Endothelial cell of umbilical vein (primary cell): ENCODE results near the gene DLEU7. TPM values are rescaled to one million over a fixed set of nuclear protein-coding genes. Genes with fewer than 3 reads are reported as not detected.

ENCODE experiments used
- BruUV-seq: library from RNA; stranded (reverse); fragments of 400-500 nt; replicated peaks from 2 replicates; lab custom pipeline; 2021; lab: Mats Ljungman, UMichigan
- CTCF ChIA-PET: fragments of 300-600, 350-600 bp; sonication (Branson Sonifier 250); formaldehyde crosslinking; loops from one replicate; lab custom pipeline; 2021; ENCODE audit warnings: antibody characterized with exemption, inconsistent platforms; lab: Charles Lee
- POLR2A ChIA-PET: fragments of 300-600, 350-600 bp; sonication (Branson Sonifier 250); formaldehyde crosslinking; loops from one replicate; lab custom pipeline; 2021; ENCODE audit warnings: antibody characterized with exemption, inconsistent platforms; lab: Charles Lee
- DNase-seq: peaks from one replicate; pipeline ENCODE4 v3.0.0-alpha.2; 2011; ENCODE audit warnings: low read depth, low spot score
- FAIRE-seq: peaks from 2 replicates; lab custom pipeline; 2011; peaks lifted over from hg19 to GRCh38; lab: Jason Lieb, UNC
- H2AFZ ChIP-seq: 2 replicates; pipeline ENCODE4 v1.6.0; 2012; ENCODE audit warnings: low read depth, low read length, control low read depth, inconsistent platforms
- H3K27ac ChIP-seq: 2 replicates; pipeline ENCODE4 v1.5.1; 2011; ENCODE audit warnings: low read depth, mild to moderate bottlenecking, control low read depth, low read length, moderate library complexity; ENCODE audit not compliant: insufficient read depth
- H3K27me3 ChIP-seq, 2 experiments: 2 replicates each; pipeline versions ENCODE4 v1.6.0 to v1.6.1; 2011; ENCODE audit warnings: low read length in 2 of 2, mixed read lengths in 1 of 2; ENCODE audit not compliant: control insufficient read depth in 2 of 2, insufficient read depth in 2 of 2
- H3K36me3 ChIP-seq, 2 experiments: 2 replicates in 1 of 2; 3 replicates in 1 of 2; pipeline ENCODE4 v1.5.1; 2011; ENCODE audit warnings: low read length in 2 of 2, mild to moderate bottlenecking in 1 of 2, moderate library complexity in 1 of 2; ENCODE audit not compliant: control insufficient read depth in 2 of 2, insufficient read depth in 2 of 2; ENCODE audit errors: extremely low read depth in 1 of 2
- H3K4me1 ChIP-seq: 3 replicates; pipeline ENCODE4 v1.5.1; 2011; ENCODE audit warnings: mild to moderate bottlenecking, low read length; ENCODE audit not compliant: control insufficient read depth, insufficient read depth; ENCODE audit errors: extremely low read depth
- H3K4me2 ChIP-seq: 2 replicates; pipeline ENCODE4 v1.6.1; 2011; ENCODE audit warnings: low read length, control low read depth, mixed read lengths; ENCODE audit not compliant: insufficient read depth
- H3K4me3 ChIP-seq, 3 experiments: fragments of 200-600 bp in 1 of 3; sonication (generic), shearing (Covaris generic) in 1 of 3; replicated peaks in 1 of 3; 2 replicates each; pipeline ENCODE4 v1.5.1; 2011 to 2016; ENCODE audit warnings: control low read depth in 3 of 3, low read length in 3 of 3, mild to moderate bottlenecking in 2 of 3, inconsistent platforms in 1 of 3, low read depth in 1 of 3, moderate library complexity in 1 of 3; ENCODE audit not compliant: insufficient read depth in 1 of 3
- H3K79me2 ChIP-seq: 2 replicates; pipeline ENCODE4 v1.6.0; 2012; ENCODE audit warnings: low read length, inconsistent platforms; ENCODE audit not compliant: control insufficient read depth, insufficient read depth
- H3K9ac ChIP-seq: replicated peaks from 2 replicates; pipeline ENCODE3; 2011; ENCODE audit warnings: low read length, control low read depth; ENCODE audit not compliant: insufficient read depth; ENCODE audit errors: extremely low read depth
- H3K9me1 ChIP-seq: replicated peaks from 3 replicates; pipeline ENCODE4 v1.6.0; 2011; ENCODE audit warnings: mild to moderate bottlenecking, low read length; ENCODE audit not compliant: control insufficient read depth, insufficient read depth; ENCODE audit errors: extremely low read depth
- H3K9me3 ChIP-seq: replicated peaks from 2 replicates; pipeline ENCODE4 v1.5.1; 2012; ENCODE audit warnings: low read length, inconsistent platforms; ENCODE audit not compliant: control insufficient read depth, insufficient read depth
- H4K20me1 ChIP-seq: replicated peaks from 2 replicates; pipeline ENCODE3; 2011; ENCODE audit warnings: mild to moderate bottlenecking, low read length; ENCODE audit not compliant: control insufficient read depth, insufficient read depth; ENCODE audit errors: extremely low read depth
- CTCF ChIP-seq, 2 donors: IDR thresholded peaks; 1 replicate in 1 of 2; 2 replicates in 1 of 2; pipeline ENCODE4 v1.5.1; 2011; ENCODE audit warnings: low read length in 2 of 2, mild to moderate bottlenecking in 2 of 2, moderate library complexity in 2 of 2, control low read depth in 1 of 2, inconsistent platforms in 1 of 2, low read depth in 1 of 2; ENCODE audit not compliant: insufficient read depth in 1 of 2; ENCODE audit errors: extremely low read depth in 1 of 2
- EZH2 ChIP-seq: IDR thresholded peaks from 2 replicates; pipeline ENCODE4 v1.6.1; 2012; ENCODE audit warnings: borderline replicate concordance, low read depth, mild to moderate bottlenecking, moderate library complexity, low read length, inconsistent platforms; ENCODE audit not compliant: severe bottlenecking
- FOS ChIP-seq: IDR thresholded peaks from 2 replicates; pipeline ENCODE4 v1.6.1; 2011; ENCODE audit warnings: mild to moderate bottlenecking, low read length, moderate library complexity, borderline replicate concordance; ENCODE audit not compliant: insufficient read depth
- GATA2 ChIP-seq: IDR thresholded peaks from 2 replicates; pipeline ENCODE4 v1.7.0; 2011; ENCODE audit warnings: low read depth, mild to moderate bottlenecking, moderate library complexity, mixed read lengths, low read length; ENCODE audit not compliant: insufficient read length, insufficient read depth
- JUN ChIP-seq: IDR thresholded peaks from 2 replicates; pipeline ENCODE4 v1.6.1; 2011; ENCODE audit warnings: borderline replicate concordance, low read depth; ENCODE audit not compliant: insufficient read length, insufficient read depth
- MAX ChIP-seq: IDR thresholded peaks from 2 replicates; pipeline ENCODE4 v1.6.1; 2011; ENCODE audit not compliant: insufficient read depth, insufficient read length
- MYC ChIP-seq: IDR thresholded peaks from one replicate; pipeline ENCODE4 v1.6.1; 2011; ENCODE audit warnings: mild to moderate bottlenecking, low read depth, low read length
- POLR2A ChIP-seq: IDR thresholded peaks from 2 replicates; pipeline ENCODE4 v1.6.1; 2012; ENCODE audit warnings: low read depth, mild to moderate bottlenecking, control low read depth, low read length
- POLR2AphosphoS5 ChIP-seq: IDR thresholded peaks from 2 replicates; pipeline ENCODE4 v1.6.1; 2012; ENCODE audit warnings: low read depth, mild to moderate bottlenecking, control low read depth, low read length, moderate library complexity; ENCODE audit not compliant: insufficient read depth
- dilution Hi-C: fragments of 300-500 bp; cut with MboI; formaldehyde crosslinking; loops from one replicate; pipeline ENCODE4 v1.15.0; 2019; ENCODE audit warnings: low sequenced_read_pairs; ENCODE audit not compliant: extremely low pct_ligation_motif_present
- intact Hi-C: fragments of 100-400 bp; cut with micrococcal nuclease; formaldehyde crosslinking; loops from one replicate; pipeline ENCODE4 v1.10.0; 2022
- polyA plus RNA-seq, 4 experiments: library from polyadenylated mRNA; depleted of rRNA in 3 of 4; stranded (reverse) in 3 of 4; unstranded in 1 of 4; fragments of >200 nt; gene quantifications; 2 replicates each; pipeline versions ENCODE4 v1.2.1 to v1.2.3, GENCODE V29; 2011 to 2012; ENCODE audit warnings: missing spikeins in 1 of 4
- total RNA-seq: library from RNA; stranded (reverse); gene quantifications from 2 replicates; pipeline ENCODE4 v1.2.3, GENCODE V29; 2021

Gene DLEU7
- total and polyA plus RNA-seq, 2 donors (not counting 3 experiments of a cell fraction or from before 2014, with no cell fraction given): not detected

DNA sequence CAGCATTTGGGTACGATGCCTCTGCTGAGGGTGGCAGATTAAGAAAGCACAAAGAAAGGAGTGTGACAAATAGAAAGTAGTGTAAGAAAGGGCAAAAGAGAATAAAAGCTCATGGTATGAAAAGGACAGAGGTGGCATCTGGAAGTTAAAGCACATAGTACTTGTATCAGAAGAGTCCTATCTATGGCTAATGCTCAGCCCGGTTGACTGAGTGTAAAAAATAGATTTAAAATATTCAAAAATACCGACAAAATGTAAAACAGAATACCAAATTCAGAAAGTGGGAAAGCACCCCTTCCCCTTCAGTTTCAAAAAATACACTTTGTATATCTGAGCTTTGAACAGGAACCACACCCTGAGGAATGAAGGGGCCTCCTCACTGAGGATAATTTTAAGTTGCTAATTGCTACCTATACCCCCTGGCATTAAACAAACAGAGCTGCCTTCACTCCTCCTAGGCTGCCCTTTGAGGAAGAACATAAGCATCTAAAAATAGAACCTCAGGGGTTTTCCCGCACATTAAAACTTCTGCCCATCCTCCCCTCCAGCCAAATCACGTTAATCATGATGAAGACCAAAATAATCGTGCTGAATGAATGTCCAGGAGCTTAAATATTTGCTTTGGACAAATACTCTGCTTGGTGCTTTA, 43.3 kb downstream of the DLEU7 start:
- Histone ChIP-seq H3K79me2 (no peaks in the 10 kb centered on the region), H3K4me1 (peaks cover 4% of the 10 kb centered on the region), H3K4me3 (no peak overlapping the region), H3K4me2 (no peak overlapping the region), H4K20me1 (no peaks in the 10 kb centered on the region), H3K27me3 (no peaks in the 10 kb centered on the region), H3K9ac (no peak overlapping the region), H3K9me1 (no peaks in the 10 kb centered on the region), H2AFZ (no peak overlapping the region), H3K36me3 (no peaks in the 10 kb centered on the region), H3K9me3 (no peaks in the 10 kb centered on the region), H3K27ac (no peak overlapping the region)
- BruUV-seq: no TSS peak
- no peak for DNase-seq
- dilution Hi-C loops: no loop called here
- TF ChIP-seq JUN: no peak
- no peak for TF ChIP-seq MYC
- TF ChIP-seq FOS: no peak
- no peak for TF ChIP-seq MAX
- TF ChIP-seq CTCF (IDR thresholded peaks at IDR 0.05; ENCODE audit: extremely low read depth in 1 of 2, insufficient read depth in 1 of 2, low read depth in 1 of 2, low read length in 2 of 2): no peak
- TF ChIP-seq EZH2: no peak
- TF ChIP-seq POLR2A: no peak
- TF ChIP-seq GATA2: no peak
- no peak for TF ChIP-seq POLR2AphosphoS5
- intact Hi-C loops: loop anchor here (2.0 kb wide), 2 partner anchors 267 to 1131 kb away; no protein-coding TSS in a partner anchor
- no peak for FAIRE-seq
- ChIA-PET CTCF (interaction anchor here (0.7 to 2.1 kb wide), 17 partner anchors 8 to 824 kb away, joined by 3 to 32 read pairs (median 5); partner anchors contain the start of gene TRIM13), POLR2A (no interaction called here)
